ENCODE measurements around the gene CROCC2. TPM values are rescaled to one million over a fixed set of nuclear protein-coding genes. Genes with fewer than 3 reads are reported as not detected.

CROCC2 gene
- polyA plus RNA-seq, 1 donor = 0.20 TPM

GRCh38 chr2:241010531-241011295 lies 104.6 kb downstream of the CROCC2 start:
- DNase-seq (ENCODE audit: low read depth) = no peak

GRCh38 chr2:241011296-241011600 lies 105.1 kb downstream of the CROCC2 start:
- no peak for DNase-seq (ENCODE audit: low read depth)

GRCh38 chr2:241011751-241012510 lies 105.8 kb downstream of the CROCC2 start:
- DNase-seq (ENCODE audit: low read depth) = no peak

- DNase-seq (ENCODE audit: low read depth) = no peak
Measured at GRCh38 chr2:241014224-241014623, 108.1 kb downstream of the CROCC2 start.

GRCh38 chr2:241014764-241015163 lies 108.6 kb downstream of the CROCC2 start:
- DNase-seq (ENCODE audit: low read depth) = no peak

GRCh38 chr2:241015439-241015838 lies 109.3 kb downstream of the CROCC2 start:
- no peak for DNase-seq (ENCODE audit: low read depth)

GRCh38 chr2:241017228-241017940 lies 111.2 kb downstream of the CROCC2 start:
- DNase-seq (ENCODE audit: low read depth) = no peak

- DNase-seq (ENCODE audit: low read depth) = no peak
Measured at GRCh38 chr2:241018051-241018891, 112.1 kb downstream of the CROCC2 start.

- DNase-seq (ENCODE audit: low read depth) = no peak
Measured at GRCh38 chr2:241019441-241020139, 113.5 kb downstream of the CROCC2 start.

GRCh38 chr2:241020201-241020600 lies 114.1 kb downstream of the CROCC2 start:
- DNase-seq (ENCODE audit: low read depth) = no peak

GRCh38 chr2:241020629-241021190 lies 114.6 kb downstream of the CROCC2 start:
- DNase-seq (ENCODE audit: low read depth) = no peak

GRCh38 chr2:241025639-241026038 lies 119.5 kb downstream of the CROCC2 start:
- no peak for DNase-seq (ENCODE audit: low read depth)

GRCh38 chr2:241029599-241030332 lies 123.6 kb downstream of the CROCC2 start:
- no peak for DNase-seq (ENCODE audit: low read depth)

- no peak for DNase-seq (ENCODE audit: low read depth)
Measured at GRCh38 chr2:241030333-241030680, 124.2 kb downstream of the CROCC2 start.

- no peak for DNase-seq (ENCODE audit: low read depth)
Measured at GRCh38 chr2:241030883-241031282, 124.7 kb downstream of the CROCC2 start.

- DNase-seq (ENCODE audit: low read depth) = no peak
Measured at GRCh38 chr2:241031436-241032165, 125.5 kb downstream of the CROCC2 start.

- no peak for DNase-seq (ENCODE audit: low read depth)
Measured at GRCh38 chr2:241033336-241033987, 127.3 kb downstream of the CROCC2 start.

- DNase-seq (ENCODE audit: low read depth) = no peak
Measured at GRCh38 chr2:241033994-241034393, 127.9 kb downstream of the CROCC2 start.

Data from forelimb muscle (tissue), 1 donor.